Measurements from ENCODE around the gene NUDT11. TPM values are rescaled to one million over a fixed set of nuclear protein-coding genes. Genes with fewer than 3 reads are reported as not detected.
"Not testable (repeated sequence)": the region's sequence is repeated elsewhere in the genome, so short reads cannot be mapped to it uniquely, and the experiment has no call there.

The NUDT11 gene
- polyA plus RNA-seq, result under 1 TPM; 0.49 to 0.75 TPM

GRCh38 chrX:51496501-51497291 is at the start of gene NUDT11:
Gene NUDT11 (minus strand): TSS chrX:51496592. CDS start chrX:51496444, 148 bp downstream.
- Histone ChIP-seq H3K36me3 (ENCODE audit: control insufficient read depth in 2 of 2, insufficient read depth in 2 of 2, low read length in 1 of 2) (no peaks in the 10 kb centered on the region), H3K4me1 (ENCODE audit: control insufficient read depth in 2 of 2, insufficient read depth in 2 of 2, low read length in 1 of 2) (no peaks in the 10 kb centered on the region), H3K4me3 (ENCODE audit: low read depth in 1 of 2, low read length in 2 of 2) (peak within 1 kb of the TSS; percentile 47 to 49), H3K27me3 (ENCODE audit: control insufficient read depth in 1 of 2, insufficient read depth in 2 of 2, low read length in 2 of 2) (peaks cover 0 to 2% of the 10 kb centered on the region in 2 donors), H3K27ac (ENCODE audit: low read depth in 2 of 2, low read length in 1 of 2) (no peak within 1 kb of the TSS), H3K9me3 (ENCODE audit: control insufficient read depth in 2 of 2, insufficient read depth in 1 of 2, low read depth in 1 of 2, low read length in 1 of 2) (no peaks in the 10 kb centered on the region)
- WGBS, 2 donors, result 1 to 47% methylated on average over 73 to 96 of the region's 96 CpGs

GRCh38 chrX:51520393-51520792 is 24.0 kb upstream of the NUDT11 start:
- H3K36me3 ChIP-seq (ENCODE audit: control insufficient read depth in 2 of 2, insufficient read depth in 2 of 2, low read length in 1 of 2), result no peaks in the 10 kb centered on the region
- no peaks in the 10 kb centered on the region for H3K4me1 ChIP-seq (ENCODE audit: control insufficient read depth in 2 of 2, insufficient read depth in 2 of 2, low read length in 1 of 2)
- no peaks in the 10 kb centered on the region for H3K27me3 ChIP-seq (ENCODE audit: control insufficient read depth in 1 of 2, insufficient read depth in 2 of 2, low read length in 2 of 2)
- 73 to 75% methylated on average over 2 of the region's 2 CpGs for WGBS, 2 donors
- H3K4me3 ChIP-seq (ENCODE audit: low read depth in 1 of 2, low read length in 2 of 2), result no peak overlapping the region
- no peaks in the 10 kb centered on the region for H3K9me3 ChIP-seq (ENCODE audit: control insufficient read depth in 2 of 2, insufficient read depth in 1 of 2, low read depth in 1 of 2, low read length in 1 of 2)
- H3K27ac ChIP-seq (ENCODE audit: low read depth in 2 of 2, low read length in 1 of 2), result no peak overlapping the region

GRCh38 chrX:51519131-51519530 is 22.7 kb upstream of the NUDT11 start:
- H3K9me3 ChIP-seq (ENCODE audit: control insufficient read depth in 2 of 2, insufficient read depth in 1 of 2, low read depth in 1 of 2, low read length in 1 of 2); H3K4me3 ChIP-seq (ENCODE audit: low read depth in 1 of 2, low read length in 2 of 2); H3K36me3 ChIP-seq (ENCODE audit: control insufficient read depth in 2 of 2, insufficient read depth in 2 of 2, low read length in 1 of 2); H3K27ac ChIP-seq (ENCODE audit: low read depth in 2 of 2, low read length in 1 of 2); H3K4me1 ChIP-seq (ENCODE audit: control insufficient read depth in 2 of 2, insufficient read depth in 2 of 2, low read length in 1 of 2); H3K27me3 ChIP-seq (ENCODE audit: control insufficient read depth in 1 of 2, insufficient read depth in 2 of 2, low read length in 2 of 2): not testable (repeated sequence)
- WGBS, 2 donors, result 33 to 43% methylated on average over 2 of the region's 2 CpGs

- Histone ChIP-seq H3K36me3 (ENCODE audit: control insufficient read depth in 2 of 2, insufficient read depth in 2 of 2, low read length in 1 of 2) (no peaks in the 10 kb centered on the region), H3K27me3 (ENCODE audit: control insufficient read depth in 1 of 2, insufficient read depth in 2 of 2, low read length in 2 of 2) (peaks cover 0 to 4% of the 10 kb centered on the region in 2 donors), H3K27ac (ENCODE audit: low read depth in 2 of 2, low read length in 1 of 2) (no peak overlapping the region), H3K9me3 (ENCODE audit: control insufficient read depth in 2 of 2, insufficient read depth in 1 of 2, low read depth in 1 of 2, low read length in 1 of 2) (no peaks in the 10 kb centered on the region), H3K4me3 (ENCODE audit: low read depth in 1 of 2, low read length in 2 of 2) (no peak overlapping the region), H3K4me1 (ENCODE audit: control insufficient read depth in 2 of 2, insufficient read depth in 2 of 2, low read length in 1 of 2) (no peaks in the 10 kb centered on the region)
- 44 to 71% methylated on average over 3 of the region's 3 CpGs for WGBS, 2 donors
Observed at GRCh38 chrX:51507551-51507950, 11.2 kb upstream of the NUDT11 start.

- H3K27me3 ChIP-seq (ENCODE audit: control insufficient read depth in 1 of 2, insufficient read depth in 2 of 2, low read length in 2 of 2); H3K27ac ChIP-seq (ENCODE audit: low read depth in 2 of 2, low read length in 1 of 2); H3K9me3 ChIP-seq (ENCODE audit: control insufficient read depth in 2 of 2, insufficient read depth in 1 of 2, low read depth in 1 of 2, low read length in 1 of 2); H3K4me1 ChIP-seq (ENCODE audit: control insufficient read depth in 2 of 2, insufficient read depth in 2 of 2, low read length in 1 of 2); H3K36me3 ChIP-seq (ENCODE audit: control insufficient read depth in 2 of 2, insufficient read depth in 2 of 2, low read length in 1 of 2): not testable (repeated sequence)
- H3K4me3 ChIP-seq (ENCODE audit: low read depth in 1 of 2, low read length in 2 of 2), result peak overlapping the region; percentile 47 to 49
- WGBS, 2 donors, result 1 to 46% methylated on average over 30 to 51 of the region's 60 CpGs
Observed at GRCh38 chrX:51495701-51496488, 497 bp downstream of the NUDT11 start.

GRCh38 chrX:51494409-51494808 is 2.0 kb downstream of the NUDT11 start:
- no peak overlapping the region for H3K27ac ChIP-seq (ENCODE audit: low read depth in 2 of 2, low read length in 1 of 2)
- peaks cover 0 to 2% of the 10 kb centered on the region in 2 donors for H3K27me3 ChIP-seq (ENCODE audit: control insufficient read depth in 1 of 2, insufficient read depth in 2 of 2, low read length in 2 of 2)
- H3K4me1 ChIP-seq (ENCODE audit: control insufficient read depth in 2 of 2, insufficient read depth in 2 of 2, low read length in 1 of 2), result no peaks in the 10 kb centered on the region
- H3K9me3 ChIP-seq (ENCODE audit: control insufficient read depth in 2 of 2, insufficient read depth in 1 of 2, low read depth in 1 of 2, low read length in 1 of 2), result no peaks in the 10 kb centered on the region
- 50 to 52% methylated on average over 4 of the region's 4 CpGs for WGBS, 2 donors
- no peak overlapping the region for H3K4me3 ChIP-seq (ENCODE audit: low read depth in 1 of 2, low read length in 2 of 2)
- no peaks in the 10 kb centered on the region for H3K36me3 ChIP-seq (ENCODE audit: control insufficient read depth in 2 of 2, insufficient read depth in 2 of 2, low read length in 1 of 2)

GRCh38 chrX:51487960-51488267 is 8.5 kb downstream of the NUDT11 start:
- Histone ChIP-seq H3K4me1 (ENCODE audit: control insufficient read depth in 2 of 2, insufficient read depth in 2 of 2, low read length in 1 of 2) (no peaks in the 10 kb centered on the region), H3K9me3 (ENCODE audit: control insufficient read depth in 2 of 2, insufficient read depth in 1 of 2, low read depth in 1 of 2, low read length in 1 of 2) (no peaks in the 10 kb centered on the region), H3K27ac (ENCODE audit: low read depth in 2 of 2, low read length in 1 of 2) (no peak overlapping the region), H3K36me3 (ENCODE audit: control insufficient read depth in 2 of 2, insufficient read depth in 2 of 2, low read length in 1 of 2) (no peaks in the 10 kb centered on the region), H3K27me3 (ENCODE audit: control insufficient read depth in 1 of 2, insufficient read depth in 2 of 2, low read length in 2 of 2) (peaks cover 0 to 6% of the 10 kb centered on the region in 2 donors), H3K4me3 (ENCODE audit: low read depth in 1 of 2, low read length in 2 of 2) (no peak overlapping the region)
- WGBS, 2 donors, result 77 to 83% methylated on average over 2 of the region's 2 CpGs

GRCh38 chrX:51484616-51485015 is 11.8 kb downstream of the NUDT11 start:
- Histone ChIP-seq H3K36me3 (ENCODE audit: control insufficient read depth in 2 of 2, insufficient read depth in 2 of 2, low read length in 1 of 2) (no peaks in the 10 kb centered on the region), H3K4me1 (ENCODE audit: control insufficient read depth in 2 of 2, insufficient read depth in 2 of 2, low read length in 1 of 2) (no peaks in the 10 kb centered on the region), H3K4me3 (ENCODE audit: low read depth in 1 of 2, low read length in 2 of 2) (no peak overlapping the region), H3K27ac (ENCODE audit: low read depth in 2 of 2, low read length in 1 of 2) (no peak overlapping the region), H3K27me3 (ENCODE audit: control insufficient read depth in 1 of 2, insufficient read depth in 2 of 2, low read length in 2 of 2) (peaks cover 0 to 4% of the 10 kb centered on the region in 2 donors), H3K9me3 (ENCODE audit: control insufficient read depth in 2 of 2, insufficient read depth in 1 of 2, low read depth in 1 of 2, low read length in 1 of 2) (no peaks in the 10 kb centered on the region)
- 63 to 75% methylated on average over 6 of the region's 6 CpGs for WGBS, 2 donors

GRCh38 chrX:51482411-51482810 is 14.0 kb downstream of the NUDT11 start:
- H3K27ac ChIP-seq (ENCODE audit: low read depth in 2 of 2, low read length in 1 of 2); H3K9me3 ChIP-seq (ENCODE audit: control insufficient read depth in 2 of 2, insufficient read depth in 1 of 2, low read depth in 1 of 2, low read length in 1 of 2); H3K27me3 ChIP-seq (ENCODE audit: control insufficient read depth in 1 of 2, insufficient read depth in 2 of 2, low read length in 2 of 2); H3K4me3 ChIP-seq (ENCODE audit: low read depth in 1 of 2, low read length in 2 of 2); H3K4me1 ChIP-seq (ENCODE audit: control insufficient read depth in 2 of 2, insufficient read depth in 2 of 2, low read length in 1 of 2); H3K36me3 ChIP-seq (ENCODE audit: control insufficient read depth in 2 of 2, insufficient read depth in 2 of 2, low read length in 1 of 2): not testable (repeated sequence)
- 87 to 92% methylated on average over 5 of the region's 5 CpGs for WGBS, 2 donors
